Activated CD8-positive, alpha-beta T cell treated with anti-CD3 and anti-CD28 coated beads for 36 hours (primary cell): ENCODE results near the gene DHRSX. TPM values are rescaled to one million over a fixed set of nuclear protein-coding genes. Genes with fewer than 3 reads are reported as not detected.

Experiments
- ATAC-seq: fragments of 200-7000 bp; cut with Tn5 transposase; one replicate; pipeline ENCODE4 v1.10.0; 2021; ENCODE audit warnings: mild to moderate bottlenecking, moderate library complexity
- CTCF ChIA-PET: fragments of 350-600 bp; sonication (Branson Sonifier 250); formaldehyde crosslinking; loops from one replicate; lab custom pipeline; 2021; ENCODE audit warnings: antibody characterized with exemption; lab: Charles Lee
- POLR2A ChIA-PET: fragments of 350-600 bp; sonication (Branson Sonifier 250); formaldehyde crosslinking; loops from one replicate; lab custom pipeline; 2021; ENCODE audit warnings: antibody characterized with exemption; lab: Charles Lee
- DNase-seq: peaks from one replicate; pipeline ENCODE4 v3.0.0-alpha.2; 2020
- H3K27ac Mint-ChIP-seq: one replicate; pipeline ENCODE4 v1.8.0; 2021; ENCODE audit warnings: mild to moderate bottlenecking, mixed read lengths
- H3K27me3 Mint-ChIP-seq: one replicate; pipeline ENCODE4 v1.8.0; 2021; ENCODE audit warnings: mixed read lengths
- H3K36me3 Mint-ChIP-seq: one replicate; pipeline ENCODE4 v1.8.0; 2021; ENCODE audit warnings: low read depth, mixed read lengths
- H3K4me1 Mint-ChIP-seq: one replicate; pipeline ENCODE4 v1.8.0; 2021; ENCODE audit warnings: low read depth, mixed read lengths
- H3K4me3 Mint-ChIP-seq: one replicate; pipeline ENCODE4 v1.8.0; 2021; ENCODE audit warnings: mild to moderate bottlenecking, moderate library complexity, mixed read lengths
- H3K9me3 Mint-ChIP-seq: one replicate; pipeline ENCODE4 v1.8.0; 2021; ENCODE audit warnings: mixed read lengths
- CTCF ChIP-seq: fragments of 200-600 bp; IDR thresholded peaks from one replicate; pipeline ENCODE4 v1.8.0; 2022; ENCODE audit warnings: antibody characterized with exemption, mild to moderate bottlenecking
- intact Hi-C: fragments of 100-400 bp; cut with micrococcal nuclease; formaldehyde crosslinking; loops from one replicate; pipeline ENCODE4 v1.10.0; 2022
- total RNA-seq, 2 experiments: library from RNA; stranded (reverse); gene quantifications; one replicate each; pipeline ENCODE4 v1.2.3, GENCODE V29; 2021

DHRSX gene
- total RNA-seq, 2 experiments from 2014 or later: 19.7 to 22.0 TPM

GRCh38 chrX:2342281-2342688 is 158.5 kb downstream of the DHRSX start:
- TF ChIP-seq CTCF: no peak
- POLR2A ChIA-PET: no interaction called here
- Mint-ChIP-seq H3K36me3 (peaks cover 80% of the 10 kb centered on the region), H3K4me3 (no peak overlapping the region), H3K27me3 (no peaks in the 10 kb centered on the region), H3K4me1 (no peaks in the 10 kb centered on the region), H3K9me3 (peaks cover 20% of the 10 kb centered on the region), H3K27ac (no peak overlapping the region)
- no peak for ATAC-seq
- DNase-seq: no peak
- CTCF ChIA-PET: no interaction called here
- intact Hi-C loops: no loop called here

GRCh38 chrX:2340991-2341390 is 159.8 kb downstream of the DHRSX start:
- Mint-ChIP-seq H3K27ac (no peak overlapping the region), H3K36me3 (peaks cover 68% of the 10 kb centered on the region), H3K9me3 (peaks cover 13% of the 10 kb centered on the region), H3K4me3 (no peak overlapping the region), H3K4me1 (no peaks in the 10 kb centered on the region), H3K27me3 (no peaks in the 10 kb centered on the region)
- ChIA-PET CTCF (no interaction called here), POLR2A (no interaction called here)
- intact Hi-C loops: no loop called here
- ATAC-seq: no peak
- no peak for TF ChIP-seq CTCF
- DNase-seq: no peak

GRCh38 chrX:2336181-2336580 is 164.6 kb downstream of the DHRSX start:
- ATAC-seq: no peak
- intact Hi-C loops: no loop called here
- Mint-ChIP-seq H3K27me3 (no peaks in the 10 kb centered on the region), H3K27ac (no peak overlapping the region), H3K9me3 (peaks cover 11% of the 10 kb centered on the region), H3K36me3 (peaks cover 33% of the 10 kb centered on the region), H3K4me3 (no peak overlapping the region), H3K4me1 (no peaks in the 10 kb centered on the region)
- TF ChIP-seq CTCF: no peak
- no peak for DNase-seq
- CTCF ChIA-PET: no interaction called here
- POLR2A ChIA-PET: no interaction called here

- CTCF ChIA-PET: no interaction called here
- Mint-ChIP-seq H3K27me3 (no peaks in the 10 kb centered on the region), H3K36me3 (peaks cover 19% of the 10 kb centered on the region)
Observed at GRCh38 chrX:2334237-2334636, 166.5 kb downstream of the DHRSX start.

GRCh38 chrX:2332252-2332651 is 168.5 kb downstream of the DHRSX start:
- H3K36me3 Mint-ChIP-seq: peaks cover 10% of the 10 kb centered on the region
- POLR2A ChIA-PET: no interaction called here
- no peak for TF ChIP-seq CTCF
- peaks cover 5% of the 10 kb centered on the region for H3K9me3 Mint-ChIP-seq
- H3K27me3 Mint-ChIP-seq: no peaks in the 10 kb centered on the region
- intact Hi-C loops: no loop called here
- CTCF ChIA-PET: no interaction called here
- no peak overlapping the region for H3K27ac Mint-ChIP-seq
- DNase-seq (no peak), ATAC-seq (no peak)
- H3K4me1 Mint-ChIP-seq: no peaks in the 10 kb centered on the region
- no peak overlapping the region for H3K4me3 Mint-ChIP-seq

More at GRCh38 chrX:2334237-2334636, 166.5 kb downstream of the DHRSX start:
- POLR2A ChIA-PET: no interaction called here
- Mint-ChIP-seq H3K4me1 (no peaks in the 10 kb centered on the region), H3K27ac (no peak overlapping the region), H3K4me3 (no peak overlapping the region), H3K9me3 (peaks cover 10% of the 10 kb centered on the region)
- no peak for TF ChIP-seq CTCF
- ATAC-seq (no peak), DNase-seq (no peak)
- intact Hi-C loops: no loop called here
